Calu3 (cell line): ENCODE measurements around the gene GBA2. TPM values are rescaled to one million over a fixed set of nuclear protein-coding genes. Genes with fewer than 3 reads are reported as not detected.

ENCODE experiments used
- BruUV-seq: library from RNA; stranded (reverse); fragments of 400-500 nt; replicated peaks from 2 replicates; lab custom pipeline; 2021; lab: Mats Ljungman, UMichigan
- CTCF ChIA-PET: fragments of 300-600 bp; sonication (Branson Sonifier 250); formaldehyde crosslinking; loops from one replicate; lab custom pipeline; 2022; ENCODE audit warnings: antibody characterized with exemption; lab: Charles Lee
- DNase-seq: peaks from one replicate; pipeline ENCODE4 v3.0.0; 2022
- H3K27ac Mint-ChIP-seq: one replicate; pipeline ENCODE4 v1.8.0; 2022; ENCODE audit warnings: mixed read lengths; ENCODE audit not compliant: unreplicated experiment
- H3K27me3 Mint-ChIP-seq: one replicate; pipeline ENCODE4 v1.8.0; 2022; ENCODE audit warnings: mixed read lengths; ENCODE audit not compliant: unreplicated experiment
- H3K36me3 Mint-ChIP-seq: one replicate; pipeline ENCODE4 v1.8.0; 2022; ENCODE audit warnings: mild to moderate bottlenecking, moderate library complexity, mixed read lengths; ENCODE audit not compliant: insufficient read depth, unreplicated experiment
- H3K4me1 Mint-ChIP-seq: one replicate; pipeline ENCODE4 v1.8.0; 2022; ENCODE audit warnings: mild to moderate bottlenecking, low read depth, mixed read lengths; ENCODE audit not compliant: unreplicated experiment
- H3K4me3 Mint-ChIP-seq: one replicate; pipeline ENCODE4 v1.8.0; 2022; ENCODE audit warnings: mild to moderate bottlenecking, low read depth, moderate library complexity, mixed read lengths; ENCODE audit not compliant: unreplicated experiment
- H3K9me3 Mint-ChIP-seq: one replicate; pipeline ENCODE4 v1.8.0; 2022; ENCODE audit warnings: low read depth, mixed read lengths; ENCODE audit not compliant: unreplicated experiment
- intact Hi-C: fragments of 100-400 bp; cut with micrococcal nuclease; formaldehyde crosslinking; loops from one replicate; pipeline ENCODE4 v1.10.0; 2022; ENCODE audit not compliant: unreplicated experiment
- total RNA-seq: library from RNA; stranded (reverse); gene quantifications from 2 replicates; pipeline ENCODE4 v1.2.3, GENCODE V29; 2022
- TF ChIP-seq, protein P1 (sequence below): fragments of 200-600 bp; IDR thresholded peaks from one replicate; pipeline ENCODE4 v1.8.0; 2022; ENCODE audit warnings: antibody characterized with exemption; ENCODE audit not compliant: unreplicated experiment

The GBA2 gene
- total RNA-seq, 1 experiment from 2014 or later, result 62.7 TPM

DNA sequence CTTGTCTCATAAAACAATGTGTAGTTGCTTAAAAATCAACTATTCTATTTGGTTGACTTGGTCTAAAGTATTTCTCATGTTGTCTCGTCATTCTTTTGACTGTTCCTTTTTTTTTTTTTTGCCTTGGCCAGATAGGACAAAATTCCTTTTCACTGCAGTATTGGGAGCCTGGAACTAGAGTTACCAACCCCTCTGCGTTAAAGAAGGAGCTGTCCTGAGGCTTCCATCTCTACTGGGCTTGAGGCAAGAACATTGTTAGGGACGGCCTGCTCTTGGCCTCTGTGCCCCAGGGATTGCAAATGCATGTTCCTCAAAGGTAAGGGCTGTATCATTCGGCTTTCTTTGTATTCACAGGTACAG is 41.0 kb upstream of the GBA2 start:
- peaks cover 10% of the 10 kb centered on the region for H3K36me3 Mint-ChIP-seq
- TF ChIP-seq, protein P1, sequence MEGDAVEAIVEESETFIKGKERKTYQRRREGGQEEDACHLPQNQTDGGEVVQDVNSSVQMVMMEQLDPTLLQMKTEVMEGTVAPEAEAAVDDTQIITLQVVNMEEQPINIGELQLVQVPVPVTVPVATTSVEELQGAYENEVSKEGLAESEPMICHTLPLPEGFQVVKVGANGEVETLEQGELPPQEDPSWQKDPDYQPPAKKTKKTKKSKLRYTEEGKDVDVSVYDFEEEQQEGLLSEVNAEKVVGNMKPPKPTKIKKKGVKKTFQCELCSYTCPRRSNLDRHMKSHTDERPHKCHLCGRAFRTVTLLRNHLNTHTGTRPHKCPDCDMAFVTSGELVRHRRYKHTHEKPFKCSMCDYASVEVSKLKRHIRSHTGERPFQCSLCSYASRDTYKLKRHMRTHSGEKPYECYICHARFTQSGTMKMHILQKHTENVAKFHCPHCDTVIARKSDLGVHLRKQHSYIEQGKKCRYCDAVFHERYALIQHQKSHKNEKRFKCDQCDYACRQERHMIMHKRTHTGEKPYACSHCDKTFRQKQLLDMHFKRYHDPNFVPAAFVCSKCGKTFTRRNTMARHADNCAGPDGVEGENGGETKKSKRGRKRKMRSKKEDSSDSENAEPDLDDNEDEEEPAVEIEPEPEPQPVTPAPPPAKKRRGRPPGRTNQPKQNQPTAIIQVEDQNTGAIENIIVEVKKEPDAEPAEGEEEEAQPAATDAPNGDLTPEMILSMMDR, result no peak

DNA sequence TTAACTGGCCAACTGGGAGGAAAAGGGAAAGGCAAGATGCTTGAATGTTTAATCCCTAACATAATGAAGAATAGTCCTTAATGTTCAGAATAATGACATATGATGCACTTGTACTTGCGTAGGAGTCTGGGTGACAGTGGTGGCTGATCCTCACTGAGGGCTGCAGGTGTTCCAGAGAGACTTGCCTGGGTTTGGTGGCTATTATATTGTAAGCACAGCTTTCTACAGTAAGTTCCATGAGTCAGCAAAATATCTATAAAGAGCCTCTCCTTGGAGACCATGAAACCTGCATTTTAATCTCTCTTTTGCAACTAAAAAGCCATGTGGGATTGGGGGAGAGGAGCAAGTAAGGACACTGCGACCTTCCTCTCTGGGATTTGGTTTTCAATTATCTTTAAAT is 40.5 kb upstream of the GBA2 start:
- Mint-ChIP-seq H3K36me3 (peaks cover 10% of the 10 kb centered on the region), H3K4me3 (no peak overlapping the region), H3K27me3 (no peaks in the 10 kb centered on the region), H3K4me1 (peaks cover 5% of the 10 kb centered on the region), H3K9me3 (no peaks in the 10 kb centered on the region), H3K27ac (no peak overlapping the region)
- no TSS peak for BruUV-seq
- intact Hi-C loops, result no loop called here
- CTCF ChIA-PET, result interaction anchor here (1.0 to 2.6 kb wide), 4 partner anchors 29 to 144 kb away, joined by 3 to 16 read pairs (median 4); no protein-coding TSS in a partner anchor
- no peak for DNase-seq
- TF ChIP-seq, protein P1, result no peak

More for the DNA sequence above, 41.0 kb upstream of the GBA2 start:
- intact Hi-C loops, result loop anchor here (1.0 kb wide), 2 partner anchors 36 to 92 kb away; no protein-coding TSS in a partner anchor
- H3K27ac Mint-ChIP-seq, result no peak overlapping the region
- no peaks in the 10 kb centered on the region for H3K9me3 Mint-ChIP-seq
- H3K27me3 Mint-ChIP-seq, result no peaks in the 10 kb centered on the region
- DNase-seq, result no peak
- CTCF ChIA-PET, result interaction anchor here (1.0 to 2.6 kb wide), 6 partner anchors 24 to 144 kb away, joined by 3 to 16 read pairs (median 3); no protein-coding TSS in a partner anchor
- H3K4me3 Mint-ChIP-seq, result no peak overlapping the region
- peaks cover 9% of the 10 kb centered on the region for H3K4me1 Mint-ChIP-seq
- no TSS peak for BruUV-seq

DNA sequence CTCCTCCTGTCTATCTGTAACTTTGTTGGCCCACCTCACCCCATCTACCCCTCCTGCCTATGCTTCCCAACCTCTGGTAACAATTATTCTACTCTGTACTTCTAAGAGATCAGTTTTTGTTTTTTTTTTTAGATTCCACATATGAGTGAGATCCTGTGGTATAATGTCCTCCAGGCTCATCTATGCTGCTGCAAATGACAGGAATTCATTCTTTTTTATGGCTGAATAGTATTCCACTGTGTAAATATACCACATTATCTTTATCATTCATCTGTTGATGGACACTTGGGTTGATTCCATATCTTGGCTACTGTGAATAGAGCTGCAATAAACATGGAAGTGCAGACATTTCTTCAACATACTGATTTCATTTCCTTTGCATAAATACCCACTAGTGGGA is 34.4 kb upstream of the GBA2 start:
- Mint-ChIP-seq H3K4me3 (no peak overlapping the region), H3K9me3 (no peaks in the 10 kb centered on the region), H3K4me1 (no peaks in the 10 kb centered on the region), H3K27ac (no peak overlapping the region), H3K27me3 (no peaks in the 10 kb centered on the region), H3K36me3 (peaks cover 5% of the 10 kb centered on the region)
- no TSS peak for BruUV-seq
- no peak for DNase-seq
- CTCF ChIA-PET, result no interaction called here
- intact Hi-C loops, result no loop called here
- TF ChIP-seq, protein P1, result no peak

DNA sequence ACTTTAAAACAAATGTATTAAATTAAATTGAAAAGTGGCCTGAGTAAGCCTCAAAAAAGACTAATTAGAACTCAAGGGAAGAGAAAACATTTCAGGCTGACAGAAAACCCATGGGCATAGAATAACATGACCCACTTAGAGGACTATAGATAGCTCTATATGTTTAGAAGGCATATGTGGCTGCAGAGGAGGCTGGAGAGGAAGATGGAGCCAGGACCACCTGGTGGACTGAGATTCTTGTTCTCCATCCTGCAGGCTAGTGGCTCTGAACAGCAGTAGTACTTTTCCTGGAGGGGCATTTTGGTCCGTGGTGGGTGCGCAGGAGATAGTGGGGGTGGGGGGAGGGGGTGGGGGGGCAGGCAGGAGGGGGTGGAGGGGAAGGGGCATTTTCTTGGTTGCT is 32.0 kb upstream of the GBA2 start:
- CTCF ChIA-PET, result no interaction called here
- Mint-ChIP-seq H3K36me3 (peaks cover 9% of the 10 kb centered on the region), H3K27ac (no peak overlapping the region), H3K4me3 (no peak overlapping the region), H3K9me3 (no peaks in the 10 kb centered on the region), H3K27me3 (no peaks in the 10 kb centered on the region), H3K4me1 (no peaks in the 10 kb centered on the region)
- no TSS peak for BruUV-seq
- DNase-seq, result no peak
- TF ChIP-seq, protein P1, result no peak
- intact Hi-C loops, result no loop called here
